ENCODE measurements around the gene CANX. TPM values are rescaled to one million over a fixed set of nuclear protein-coding genes. Genes with fewer than 3 reads are reported as not detected.

Gene CANX
- total and polyA plus RNA-seq, 9 of the 15 experiments (the other 6 are each of a cell fraction or from before 2014, with no cell fraction given), result 155 to 893 (median 589) TPM

DNA sequence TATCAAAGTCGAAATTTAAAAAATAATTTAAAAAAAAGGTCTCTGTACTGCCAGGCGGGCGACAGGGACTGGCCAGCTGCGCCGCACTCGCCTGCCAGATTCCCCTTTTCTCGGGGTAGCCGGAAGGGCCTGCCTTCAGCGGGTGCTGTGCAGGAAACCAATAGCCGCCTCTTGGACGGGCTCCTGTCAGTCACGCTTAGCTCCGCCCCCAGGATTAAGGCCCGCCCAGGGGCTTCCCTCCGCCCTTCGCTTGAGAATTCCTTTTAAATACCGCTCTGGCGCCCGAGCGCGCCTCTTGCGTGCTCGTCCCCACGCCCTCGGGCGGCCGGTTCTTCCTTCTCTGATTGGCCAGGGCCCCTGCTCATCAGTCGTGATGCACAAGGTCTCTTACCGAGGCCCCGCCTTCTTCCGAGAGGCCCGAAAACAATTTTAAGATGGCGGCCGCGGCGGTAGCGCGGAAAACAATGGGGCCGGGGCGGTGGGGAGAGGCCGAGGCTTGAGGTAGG lies 33.7 kb downstream of the CANX start, which contains the start of gene MAML1 (continued):
- TF ChIP-seq, protein P1, sequence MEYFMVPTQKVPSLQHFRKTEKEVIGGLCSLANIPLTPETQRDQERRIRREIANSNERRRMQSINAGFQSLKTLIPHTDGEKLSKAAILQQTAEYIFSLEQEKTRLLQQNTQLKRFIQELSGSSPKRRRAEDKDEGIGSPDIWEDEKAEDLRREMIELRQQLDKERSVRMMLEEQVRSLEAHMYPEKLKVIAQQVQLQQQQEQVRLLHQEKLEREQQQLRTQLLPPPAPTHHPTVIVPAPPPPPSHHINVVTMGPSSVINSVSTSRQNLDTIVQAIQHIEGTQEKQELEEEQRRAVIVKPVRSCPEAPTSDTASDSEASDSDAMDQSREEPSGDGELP (CRISPR knock-in tag; IDR thresholded peaks at IDR 0.05; ENCODE audit: borderline replicate concordance), result 0 out of 2 replicates have a peak, but pooled peaks have one; percentile 63
- TF ChIP-seq CREM (IDR thresholded peaks at IDR 0.05; ENCODE audit: low read depth), result peak; percentile 88
- peak; percentile 19 for TF ChIP-seq CCNT2 (IDR thresholded peaks at IDR 0.05; ENCODE audit: borderline replicate concordance, extremely low read depth, insufficient read length, low read depth, low read length)
- peak; percentile 44; the same call in 1 of the 2 replicates for TF ChIP-seq SOX6 (IDR thresholded peaks at IDR 0.05)
- peak; percentile 77 for TF ChIP-seq TCF7 (IDR thresholded peaks at IDR 0.05; ENCODE audit: borderline replicate concordance)
- TF ChIP-seq SIX5 (IDR thresholded peaks at IDR 0.05; ENCODE audit: borderline replicate concordance in 1 of 2, insufficient read depth in 1 of 2, low read depth in 1 of 2, low read length in 2 of 2), result no peak
- TF ChIP-seq, protein P2, sequence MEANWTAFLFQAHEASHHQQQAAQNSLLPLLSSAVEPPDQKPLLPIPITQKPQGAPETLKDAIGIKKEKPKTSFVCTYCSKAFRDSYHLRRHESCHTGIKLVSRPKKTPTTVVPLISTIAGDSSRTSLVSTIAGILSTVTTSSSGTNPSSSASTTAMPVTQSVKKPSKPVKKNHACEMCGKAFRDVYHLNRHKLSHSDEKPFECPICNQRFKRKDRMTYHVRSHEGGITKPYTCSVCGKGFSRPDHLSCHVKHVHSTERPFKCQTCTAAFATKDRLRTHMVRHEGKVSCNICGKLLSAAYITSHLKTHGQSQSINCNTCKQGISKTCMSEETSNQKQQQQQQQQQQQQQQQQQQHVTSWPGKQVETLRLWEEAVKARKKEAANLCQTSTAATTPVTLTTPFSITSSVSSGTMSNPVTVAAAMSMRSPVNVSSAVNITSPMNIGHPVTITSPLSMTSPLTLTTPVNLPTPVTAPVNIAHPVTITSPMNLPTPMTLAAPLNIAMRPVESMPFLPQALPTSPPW (CRISPR knock-in tag; IDR thresholded peaks at IDR 0.05), result no peak; the same call in 1 of the 2 replicates
- TF ChIP-seq HEY1 (CRISPR knock-in tag; IDR thresholded peaks at IDR 0.05; ENCODE audit: borderline replicate concordance), result no peak
- TF ChIP-seq ZNF551 (CRISPR knock-in tag; IDR thresholded peaks at IDR 0.05), result no peak
- TF ChIP-seq KDM5B (IDR thresholded peaks at IDR 0.05; ENCODE audit: insufficient replicate concordance, low read depth, low read length), result peak; percentile 36
- peak; percentile 97 for TF ChIP-seq POLR2G (IDR thresholded peaks at IDR 0.05; ENCODE audit: low read depth, low read length)
- TF ChIP-seq CREBBP (IDR thresholded peaks at IDR 0.05; ENCODE audit: low read depth, low read length), result no peak
- TF ChIP-seq ZNF41 (CRISPR knock-in tag; conservative IDR thresholded peaks at IDR 0.05), result peak; percentile 63; the same call in 1 of the 2 replicates
- no peak for TF ChIP-seq STAT5B (CRISPR knock-in tag; IDR thresholded peaks at IDR 0.05)
- TF ChIP-seq, protein P3, sequence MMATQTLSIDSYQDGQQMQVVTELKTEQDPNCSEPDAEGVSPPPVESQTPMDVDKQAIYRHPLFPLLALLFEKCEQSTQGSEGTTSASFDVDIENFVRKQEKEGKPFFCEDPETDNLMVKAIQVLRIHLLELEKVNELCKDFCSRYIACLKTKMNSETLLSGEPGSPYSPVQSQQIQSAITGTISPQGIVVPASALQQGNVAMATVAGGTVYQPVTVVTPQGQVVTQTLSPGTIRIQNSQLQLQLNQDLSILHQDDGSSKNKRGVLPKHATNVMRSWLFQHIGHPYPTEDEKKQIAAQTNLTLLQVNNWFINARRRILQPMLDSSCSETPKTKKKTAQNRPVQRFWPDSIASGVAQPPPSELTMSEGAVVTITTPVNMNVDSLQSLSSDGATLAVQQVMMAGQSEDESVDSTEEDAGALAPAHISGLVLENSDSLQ (IDR thresholded peaks at IDR 0.05), result peak; percentile 99
- TF ChIP-seq FOXA3 (CRISPR knock-in tag; conservative IDR thresholded peaks at IDR 0.05 in 1 of 2, IDR thresholded peaks at IDR 0.05 in 1 of 2), result no peak; a peak in 1 of 4 replicates
- TF ChIP-seq ATF7 (IDR thresholded peaks at IDR 0.05), result peak; percentile 74
- peak in 1 of 2 experiments; percentile 39; a peak in 1 of 4 replicates for TF ChIP-seq RCOR1 (IDR thresholded peaks at IDR 0.05; ENCODE audit: borderline replicate concordance in 1 of 2, low read depth in 2 of 2, low read length in 2 of 2)
- peak; percentile 80 to 81 for TF ChIP-seq NRF1 (conservative IDR thresholded peaks at IDR 0.05 in 1 of 2, IDR thresholded peaks at IDR 0.05 in 1 of 2)
- peak; percentile 81 for TF ChIP-seq POLR2A (conservative IDR thresholded peaks at IDR 0.05)
- peak; percentile 72; the same call in 1 of the 2 replicates for TF ChIP-seq ZFX (CRISPR knock-in tag; IDR thresholded peaks at IDR 0.05)
- peak; percentile 61 for TF ChIP-seq POLR2B (IDR thresholded peaks at IDR 0.05; ENCODE audit: low read depth, partially characterized antibody)
